ENCODE measurements around the gene IFNG-AS1. TPM values are rescaled to one million over a fixed set of nuclear protein-coding genes. Genes with fewer than 3 reads are reported as not detected.

The IFNG-AS1 gene
- polyA plus RNA-seq, 1 donor from 2014 or later, result not detected

- H3F3A ChIP-seq (ENCODE audit: insufficient read depth, low read length, poor library complexity, severe bottlenecking), result no peaks in the 10 kb centered on the region
- no peaks in the 10 kb centered on the region for H4K20me1 ChIP-seq (ENCODE audit: insufficient read depth)
- H3K36me3 ChIP-seq (ENCODE audit: insufficient read depth, low read length), result no peaks in the 10 kb centered on the region
- H2AFZ ChIP-seq (ENCODE audit: low read depth, low read length), result no peak overlapping the region
- H3K79me2 ChIP-seq (replicated peaks; ENCODE audit: insufficient read depth, low read length), result no peaks in the 10 kb centered on the region
- TF ChIP-seq CTCF (IDR thresholded peaks at IDR 0.05; ENCODE audit: poor library complexity, severe bottlenecking) (no peak), REST (IDR thresholded peaks at IDR 0.05; ENCODE audit: borderline replicate concordance) (no peak), EZH2 (IDR thresholded peaks at IDR 0.05; ENCODE audit: borderline replicate concordance, insufficient read depth, low read length, poor library complexity, severe bottlenecking) (no peak), POLR2AphosphoS5 (IDR thresholded peaks at IDR 0.05) (no peak), RAD21 (conservative IDR thresholded peaks at IDR 0.05) (no peak), TAF1 (IDR thresholded peaks at IDR 0.05; ENCODE audit: low read depth) (no peak), MXI1 (conservative IDR thresholded peaks at IDR 0.05; ENCODE audit: poor library complexity, severe bottlenecking) (no peak), SMC3 (conservative IDR thresholded peaks at IDR 0.05; ENCODE audit: poor library complexity) (no peak), EP300 (conservative IDR thresholded peaks at IDR 0.05; ENCODE audit: poor library complexity, severe bottlenecking) (no peak)
- no peaks in the 10 kb centered on the region for H3K27me3 ChIP-seq (ENCODE audit: insufficient read depth, low read depth, low read length)
- H3K9me3 ChIP-seq (ENCODE audit: low read length), result no peaks in the 10 kb centered on the region
- no peak overlapping the region for H3K4me2 ChIP-seq (ENCODE audit: low read length)
- H3K9ac ChIP-seq (ENCODE audit: low read length), result no peak overlapping the region
- no peak overlapping the region for H3K4me3 ChIP-seq (ENCODE audit: low read length)
- no peaks in the 10 kb centered on the region for H3K9me2 ChIP-seq (ENCODE audit: insufficient read depth, low read length)
- H3K27ac ChIP-seq (ENCODE audit: low read length), result no peak overlapping the region
These were observed 59.5 kb downstream of the IFNG-AS1 start for GRCh38 chr12:68048648-68049297.

- Histone ChIP-seq H3K9me3 (ENCODE audit: low read length) (no peaks in the 10 kb centered on the region), H3K9ac (ENCODE audit: low read length) (no peak overlapping the region), H3K27me3 (ENCODE audit: insufficient read depth, low read depth, low read length) (no peaks in the 10 kb centered on the region), H3K9me2 (ENCODE audit: insufficient read depth, low read length) (no peaks in the 10 kb centered on the region), H3F3A (ENCODE audit: insufficient read depth, low read length, poor library complexity, severe bottlenecking) (no peaks in the 10 kb centered on the region), H4K20me1 (ENCODE audit: insufficient read depth) (no peaks in the 10 kb centered on the region), H3K4me2 (ENCODE audit: low read length) (no peak overlapping the region), H3K79me2 (replicated peaks; ENCODE audit: insufficient read depth, low read length) (no peaks in the 10 kb centered on the region), H3K36me3 (ENCODE audit: insufficient read depth, low read length) (no peaks in the 10 kb centered on the region), H2AFZ (ENCODE audit: low read depth, low read length) (no peak overlapping the region), H3K27ac (ENCODE audit: low read length) (no peak overlapping the region), H3K4me3 (ENCODE audit: low read length) (no peak overlapping the region)
- no peak for TF ChIP-seq RAD21 (conservative IDR thresholded peaks at IDR 0.05)
- no peak for TF ChIP-seq MXI1 (conservative IDR thresholded peaks at IDR 0.05; ENCODE audit: poor library complexity, severe bottlenecking)
- TF ChIP-seq TAF1 (IDR thresholded peaks at IDR 0.05; ENCODE audit: low read depth), result no peak
- no peak for TF ChIP-seq CTCF (IDR thresholded peaks at IDR 0.05; ENCODE audit: poor library complexity, severe bottlenecking)
- no peak for TF ChIP-seq SMC3 (conservative IDR thresholded peaks at IDR 0.05; ENCODE audit: poor library complexity)
- TF ChIP-seq EP300 (conservative IDR thresholded peaks at IDR 0.05; ENCODE audit: poor library complexity, severe bottlenecking), result no peak
- TF ChIP-seq EZH2 (IDR thresholded peaks at IDR 0.05; ENCODE audit: borderline replicate concordance, insufficient read depth, low read length, poor library complexity, severe bottlenecking), result no peak
- no peak for TF ChIP-seq REST (IDR thresholded peaks at IDR 0.05; ENCODE audit: borderline replicate concordance)
- TF ChIP-seq POLR2AphosphoS5 (IDR thresholded peaks at IDR 0.05), result no peak
These were observed 67.1 kb downstream of the IFNG-AS1 start for GRCh38 chr12:68056300-68056699.
